ENCODE measurements around the gene ALKBH4. TPM values are rescaled to one million over a fixed set of nuclear protein-coding genes. Genes with fewer than 3 reads are reported as not detected.

Gene ALKBH4
- total and polyA plus RNA-seq, 2 of the 4 experiments (the other 2 are of a cell fraction), result 6.1 to 7.4 TPM

GRCh38 chr7:102468478-102469350 lies 4.1 kb upstream of the ALKBH4 start:
- WGBS, 2 experiments (ENCODE audit: extremely low coverage in 2 of 2, insufficient read length in 1 of 2), result 90% methylated on average over 21 of the region's 40 CpGs; no CpG with 5 or more reads in 1 of the 2 experiments
- Histone ChIP-seq H4K8ac (ENCODE audit: low read depth in 2 of 2, low read length in 2 of 2) (no peak overlapping the region), H3K9me1 (ENCODE audit: insufficient read depth, low read length) (peaks cover 11% of the 10 kb centered on the region), H3K9me3 (ENCODE audit: control insufficient read depth, insufficient read depth, low read length) (no peaks in the 10 kb centered on the region), H3K4me1 (ENCODE audit: control insufficient read depth, insufficient read depth, low read length) (peaks cover 5% of the 10 kb centered on the region), H3K18ac (ENCODE audit: low read depth, low read length) (no peak overlapping the region), H2AK9ac (replicated peaks; ENCODE audit: low read depth, low read length, poor library complexity) (no peak overlapping the region), H2AK5ac (ENCODE audit: low read depth, low read length) (no peak overlapping the region), H4K5ac (ENCODE audit: low read depth, low read length) (no peak overlapping the region), H3K56ac (ENCODE audit: extremely low read depth, insufficient read depth, low read length) (no peak overlapping the region), H3K4me2 (ENCODE audit: low read depth, low read length) (no peak overlapping the region), H2BK20ac (ENCODE audit: low read depth, low read length) (no peak overlapping the region), H3K14ac (replicated peaks; ENCODE audit: low read depth, low read length) (no peak overlapping the region), H4K20me1 (ENCODE audit: insufficient read depth, low read length) (peaks cover 11% of the 10 kb centered on the region), H2BK5ac (ENCODE audit: low read depth, low read length, poor library complexity, severe bottlenecking) (no peak overlapping the region), H3K27ac (ENCODE audit: insufficient read depth, low read length) (no peak overlapping the region), H3K79me1 (ENCODE audit: low read depth in 1 of 2, low read length in 2 of 2) (peaks cover 17 to 40% of the 10 kb centered on the region in 2 experiments), H3K4me3 (ENCODE audit: insufficient read depth, low read depth, low read length) (no peak overlapping the region), H2BK120ac (ENCODE audit: low read depth, low read length) (no peak overlapping the region), H2AFZ (replicated peaks; ENCODE audit: low read length, poor library complexity) (no peak overlapping the region), H3K23ac (ENCODE audit: low read depth, low read length) (no peak overlapping the region), H3K4ac (ENCODE audit: low read depth, low read length) (no peak overlapping the region), H3K9ac (ENCODE audit: low read depth, low read length) (no peak overlapping the region), H3K36me3 (ENCODE audit: control insufficient read depth, insufficient read depth, low read length) (peaks cover 39% of the 10 kb centered on the region), H4K91ac (ENCODE audit: insufficient read depth, low read depth, low read length) (no peak overlapping the region), H3K27me3 (ENCODE audit: control insufficient read depth, insufficient read depth, low read length) (no peaks in the 10 kb centered on the region), H2BK15ac (ENCODE audit: low read depth, low read length) (no peak overlapping the region)
- ATAC-seq (ENCODE audit: low read depth) (no peak), DNase-seq (no peak)
- TF ChIP-seq MAZ (IDR thresholded peaks at IDR 0.05; ENCODE audit: borderline replicate concordance, low read depth, low read length) (no peak), CTCF (conservative IDR thresholded peaks at IDR 0.05; ENCODE audit: low read depth, low read length) (no peak), ELK1 (IDR thresholded peaks at IDR 0.05; ENCODE audit: borderline replicate concordance, low read depth, low read length) (no peak), RFX5 (IDR thresholded peaks at IDR 0.05; ENCODE audit: low read depth, low read length) (no peak), USF2 (IDR thresholded peaks at IDR 0.05; ENCODE audit: low read depth, low read length) (no peak), FOS (IDR thresholded peaks at IDR 0.05; ENCODE audit: low read depth, low read length) (no peak), BHLHE40 (IDR thresholded peaks at IDR 0.05; ENCODE audit: low read depth, low read length) (no peak), CEBPB (IDR thresholded peaks at IDR 0.05; ENCODE audit: low read depth, low read length) (no peak), MXI1 (IDR thresholded peaks at IDR 0.05; ENCODE audit: borderline replicate concordance, low read depth, low read length) (no peak), RCOR1 (IDR thresholded peaks at IDR 0.05; ENCODE audit: insufficient replicate concordance, low read length) (no peak)
- dilution Hi-C loops (cut with HindIII; ENCODE audit: low sequenced_read_pairs, unreplicated experiment), result no loop called here
- intact Hi-C loops (cut with micrococcal nuclease), result no loop called here
- no TSS peak for BruUV-seq (replicated peaks)
- in situ Hi-C loops (cut with MboI; ENCODE audit: low sequenced_read_pairs), result no loop called here
- ChIA-PET POLR2A (ENCODE audit: unreplicated experiment) (no interaction called here), CTCF (no interaction called here)
